MG63 (cell line): Measurements from ENCODE around the gene DUOXA1. TPM values are rescaled to one million over a fixed set of nuclear protein-coding genes. Genes with fewer than 3 reads are reported as not detected.
"Not testable (repeated sequence)": the region's sequence is repeated elsewhere in the genome, so short reads cannot be mapped to it uniquely, and the experiment has no call there.

Experiments
- DNase-seq: peaks from one replicate; pipeline ENCODE4 v3.0.0-alpha.2; 2020
- H3K27me3 ChIP-seq: fragments of 250-450 bp; sonication (Bioruptor Pico); 2 replicates; pipeline ENCODE4 v1.5.1; 2020; ENCODE audit warnings: mild to moderate bottlenecking, moderate library complexity
- H3K36me3 ChIP-seq: fragments of 250-450 bp; sonication (Bioruptor Pico); 2 replicates; pipeline ENCODE4 v1.5.1; 2020; ENCODE audit warnings: mild to moderate bottlenecking, moderate library complexity
- H3K4me3 ChIP-seq: fragments of 250-450 bp; sonication (Bioruptor Pico); 2 replicates; pipeline ENCODE4 v1.5.1; 2020; ENCODE audit warnings: mild to moderate bottlenecking, moderate library complexity
- H3K9me3 ChIP-seq: fragments of 250-450 bp; sonication (Bioruptor Pico); 2 replicates; pipeline ENCODE4 v1.5.1; 2020; ENCODE audit warnings: mild to moderate bottlenecking, moderate library complexity
- total RNA-seq: library from RNA; depleted of rRNA; stranded (reverse); fragments of >200 nt; shearing (Covaris generic); gene quantifications from 2 replicates; pipeline ENCODE4 v1.2.3, GENCODE V29; 2014; ENCODE audit warnings: low replicate concordance

Gene DUOXA1
- total RNA-seq, 1 experiment from 2014 or later: not detected

- no peak for DNase-seq
- Histone ChIP-seq H3K9me3 (no peaks in the 10 kb centered on the region), H3K4me3 (no peak overlapping the region), H3K36me3 (no peaks in the 10 kb centered on the region), H3K27me3 (peaks cover 34% of the 10 kb centered on the region)
Observed at GRCh38 chr15:45111390-45112142, 18.1 kb downstream of the DUOXA1 start.

DNA sequence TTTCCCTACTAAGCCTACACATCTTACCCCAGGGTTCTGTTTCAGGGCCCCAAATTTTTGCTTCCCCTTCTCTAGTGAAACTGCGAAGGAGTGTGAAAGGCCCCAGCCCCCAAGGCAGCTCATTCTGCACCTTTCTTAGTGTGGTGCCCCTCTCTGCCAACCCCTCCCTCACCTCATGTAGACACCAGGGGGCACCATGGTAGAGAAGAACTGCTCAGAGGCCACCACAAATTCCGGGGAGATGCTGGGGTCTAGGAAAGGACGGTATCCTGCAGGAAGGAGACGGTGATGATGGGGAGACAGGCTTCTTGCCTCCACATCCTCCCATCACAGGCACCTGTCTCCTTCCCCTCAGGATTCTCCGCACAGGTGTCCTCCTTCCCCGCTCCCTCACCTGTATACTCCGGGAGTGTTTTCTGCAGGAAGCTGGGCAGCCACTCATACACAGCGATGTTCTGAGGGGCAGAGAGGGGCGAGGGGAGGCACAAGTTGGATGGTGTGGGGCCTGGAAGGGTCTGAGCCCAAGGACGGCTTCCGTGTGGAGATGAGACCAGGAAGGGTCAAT lies 19.3 kb downstream of the DUOXA1 start:
- no peaks in the 10 kb centered on the region for H3K9me3 ChIP-seq
- H3K36me3 ChIP-seq: no peaks in the 10 kb centered on the region
- H3K27me3 ChIP-seq: peaks cover 34% of the 10 kb centered on the region
- no peak for DNase-seq
- no peak overlapping the region for H3K4me3 ChIP-seq

DNA sequence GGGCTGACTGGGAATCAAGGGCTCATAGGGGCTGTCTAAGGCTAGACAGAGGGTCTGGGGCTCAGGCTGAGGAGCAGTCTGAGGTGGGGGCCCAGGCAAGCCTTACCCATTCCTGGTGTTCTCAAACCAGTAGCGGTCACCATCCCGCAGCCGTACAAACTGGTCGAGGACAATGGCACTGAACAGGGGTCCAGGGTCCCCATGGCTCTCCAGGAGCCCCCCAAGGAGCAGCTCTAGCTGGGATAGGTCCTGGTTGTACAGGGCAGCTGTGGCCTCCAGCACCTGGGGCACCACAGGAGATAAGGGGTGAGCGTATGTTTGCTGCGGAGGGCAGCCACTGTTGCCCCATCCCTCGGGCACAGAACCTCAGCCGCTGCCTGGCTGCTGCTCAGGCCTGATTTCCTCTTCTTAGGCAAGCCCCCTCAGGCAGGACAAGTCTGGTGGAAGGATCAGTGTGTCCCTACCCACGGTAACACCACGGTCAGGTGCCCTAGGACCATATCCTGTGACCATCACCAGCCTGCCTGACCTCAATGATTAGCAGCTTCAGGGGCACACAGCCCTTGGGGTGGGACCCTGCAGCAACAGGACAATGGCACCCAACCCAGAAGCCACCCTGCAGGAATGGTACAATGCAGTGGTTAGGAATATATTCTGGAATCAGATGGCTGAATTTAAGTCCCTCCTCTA lies 21.6 kb downstream of the DUOXA1 start:
- no peak for DNase-seq
- peaks cover 14% of the 10 kb centered on the region for H3K27me3 ChIP-seq
- no peaks in the 10 kb centered on the region for H3K36me3 ChIP-seq

DNA sequence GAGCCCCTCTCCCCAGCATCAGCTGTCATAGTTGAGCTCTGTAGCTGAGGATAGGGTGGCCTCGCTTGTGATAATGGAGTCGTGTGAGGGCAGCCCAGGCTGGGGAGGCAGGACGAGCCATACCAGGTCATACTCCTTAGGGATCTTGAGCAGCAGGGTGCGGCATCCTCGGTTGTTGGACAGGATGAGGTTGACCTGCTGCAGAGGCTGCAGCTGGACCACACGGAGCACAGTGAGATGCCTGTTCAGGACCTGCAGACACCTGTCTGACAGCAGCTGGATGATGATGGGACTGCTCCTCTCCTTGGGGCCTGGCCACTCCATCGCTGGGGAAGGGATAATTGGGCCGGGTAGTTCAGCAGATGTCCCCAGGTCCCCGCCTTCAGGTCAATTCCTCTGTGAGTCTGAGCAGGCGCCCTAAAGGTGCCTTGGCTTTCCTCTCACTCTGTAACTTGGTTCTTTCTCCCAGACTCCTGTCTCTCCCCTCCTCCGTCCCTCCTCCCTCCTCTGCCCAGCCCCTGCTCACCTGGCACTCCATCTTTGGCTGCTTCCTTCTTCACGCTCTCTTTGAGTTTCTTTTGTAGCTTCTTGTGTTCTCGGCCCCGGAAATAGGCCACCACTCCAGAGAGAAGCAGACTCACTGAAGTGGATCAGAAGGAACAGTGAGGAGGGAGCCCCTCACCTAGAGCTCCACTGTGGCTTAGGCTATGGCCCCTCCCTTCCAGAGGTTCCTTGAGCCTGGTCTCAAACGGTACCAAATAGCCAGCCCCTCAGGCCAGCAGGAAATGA lies 23.5 kb downstream of the DUOXA1 start:
- Histone ChIP-seq H3K4me3 (no peak overlapping the region), H3K36me3 (no peaks in the 10 kb centered on the region), H3K9me3 (no peaks in the 10 kb centered on the region), H3K27me3 (no peaks in the 10 kb centered on the region)
- no peak for DNase-seq

More for the DNA sequence above, 21.6 kb downstream of the DUOXA1 start:
- no peak overlapping the region for H3K4me3 ChIP-seq
- no peaks in the 10 kb centered on the region for H3K9me3 ChIP-seq

DNA sequence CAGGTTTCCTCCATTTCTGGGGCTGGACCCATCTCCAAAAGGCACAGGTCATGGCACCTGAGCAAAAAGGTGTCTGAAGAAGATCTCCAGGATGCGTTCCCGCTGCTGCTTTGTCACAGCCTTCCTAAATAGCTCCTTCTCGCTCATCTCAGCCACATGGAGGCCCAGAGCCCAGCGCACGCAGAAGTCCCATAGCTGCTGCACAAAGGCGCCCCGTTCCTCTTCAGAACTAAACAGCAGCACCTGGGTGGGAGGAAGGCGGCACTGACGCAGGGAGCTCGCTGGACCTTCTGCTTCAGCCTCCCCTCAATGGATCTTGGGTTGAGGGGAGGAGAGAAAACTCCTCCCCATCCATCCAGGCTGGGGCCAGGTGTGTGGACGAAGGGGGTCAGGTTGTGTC lies 24.1 kb downstream of the DUOXA1 start:
- no peak for DNase-seq
- no peaks in the 10 kb centered on the region for H3K9me3 ChIP-seq
- no peaks in the 10 kb centered on the region for H3K27me3 ChIP-seq
- H3K36me3 ChIP-seq: no peaks in the 10 kb centered on the region
- no peak overlapping the region for H3K4me3 ChIP-seq

- H3K9me3 ChIP-seq, H3K4me3 ChIP-seq, DNase-seq, H3K27me3 ChIP-seq, H3K36me3 ChIP-seq: not testable (repeated sequence)
Observed at GRCh38 chr15:45104170-45104569, 25.5 kb downstream of the DUOXA1 start.

DNA sequence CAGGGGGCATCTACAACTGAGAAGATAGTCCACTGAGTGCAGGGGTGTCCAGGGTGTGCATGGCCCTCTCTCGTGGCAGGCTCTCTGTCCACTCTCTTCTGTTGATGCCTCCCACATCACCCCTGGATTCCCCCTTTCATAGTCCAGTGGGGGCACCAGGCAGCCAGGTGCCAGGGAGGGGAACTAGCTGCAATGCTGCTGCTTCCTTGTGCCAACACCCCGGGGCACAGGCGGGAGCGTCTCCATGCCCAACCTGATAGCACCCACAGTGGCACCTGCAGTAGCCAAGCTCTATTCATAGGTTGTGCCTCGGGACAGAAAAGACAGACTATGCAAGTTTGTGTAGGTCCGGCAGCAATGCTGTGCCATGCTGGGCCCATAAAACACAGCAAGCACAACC lies 27.5 kb downstream of the DUOXA1 start:
- Histone ChIP-seq H3K9me3 (no peaks in the 10 kb centered on the region), H3K27me3 (no peaks in the 10 kb centered on the region), H3K36me3 (no peaks in the 10 kb centered on the region), H3K4me3 (no peak overlapping the region)
- DNase-seq: no peak

- no peak for DNase-seq
Observed at GRCh38 chr15:45101749-45102148, 27.9 kb downstream of the DUOXA1 start.

DNA sequence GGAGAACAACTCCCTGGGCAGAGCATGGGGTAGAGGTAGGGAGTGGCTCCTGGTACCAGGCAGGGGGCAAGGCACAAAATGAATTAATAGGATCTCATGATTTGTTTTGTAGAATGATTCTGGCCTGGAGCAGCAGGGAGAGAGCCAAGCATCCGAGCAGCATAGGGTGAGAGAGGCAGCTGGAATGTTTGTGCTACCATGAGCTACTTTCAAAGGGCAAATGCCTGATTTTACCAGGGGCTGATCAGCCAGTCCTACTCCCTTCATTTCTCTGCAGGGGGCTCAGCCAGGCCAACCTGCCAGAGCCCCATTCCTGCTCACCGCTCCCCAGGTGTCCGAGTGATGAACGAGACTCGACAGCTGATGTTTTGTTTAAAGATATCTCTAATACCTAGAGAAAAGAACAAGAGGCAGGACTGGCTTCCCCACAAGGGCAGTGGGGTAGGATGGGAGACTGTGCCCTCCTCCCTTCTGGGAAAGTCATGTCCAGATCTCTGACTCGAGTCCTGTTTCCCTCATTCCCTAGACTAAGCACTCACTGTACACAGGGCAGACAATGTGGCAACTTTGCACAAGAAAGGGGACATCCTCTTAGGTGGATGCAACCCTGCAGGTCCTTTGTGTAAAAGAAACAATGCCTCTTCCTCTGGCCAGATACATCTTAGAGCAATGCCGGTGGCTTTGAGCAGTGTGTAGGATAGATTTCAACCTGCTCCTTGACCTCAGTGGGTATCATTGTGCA lies 28.6 kb downstream of the DUOXA1 start:
- Histone ChIP-seq H3K9me3 (no peaks in the 10 kb centered on the region), H3K36me3 (no peaks in the 10 kb centered on the region), H3K4me3 (no peak overlapping the region), H3K27me3 (no peaks in the 10 kb centered on the region)
- no peak for DNase-seq

More at GRCh38 chr15:45101749-45102148, 27.9 kb downstream of the DUOXA1 start:
- Histone ChIP-seq H3K9me3 (no peaks in the 10 kb centered on the region), H3K36me3 (no peaks in the 10 kb centered on the region), H3K27me3 (no peaks in the 10 kb centered on the region), H3K4me3 (no peak overlapping the region)

- Histone ChIP-seq H3K36me3 (no peaks in the 10 kb centered on the region), H3K9me3 (no peaks in the 10 kb centered on the region), H3K27me3 (no peaks in the 10 kb centered on the region), H3K4me3 (no peak overlapping the region)
- no peak for DNase-seq
Observed at GRCh38 chr15:45099549-45100165, 30.0 kb downstream of the DUOXA1 start.

- Histone ChIP-seq H3K9me3 (no peaks in the 10 kb centered on the region), H3K27me3 (no peaks in the 10 kb centered on the region), H3K36me3 (no peaks in the 10 kb centered on the region), H3K4me3 (no peak overlapping the region)
- DNase-seq: no peak
Observed at GRCh38 chr15:45097466-45097865, 32.2 kb downstream of the DUOXA1 start.

GRCh38 chr15:45095661-45096060 lies 34.0 kb downstream of the DUOXA1 start:
- DNase-seq: no peak

DNA sequence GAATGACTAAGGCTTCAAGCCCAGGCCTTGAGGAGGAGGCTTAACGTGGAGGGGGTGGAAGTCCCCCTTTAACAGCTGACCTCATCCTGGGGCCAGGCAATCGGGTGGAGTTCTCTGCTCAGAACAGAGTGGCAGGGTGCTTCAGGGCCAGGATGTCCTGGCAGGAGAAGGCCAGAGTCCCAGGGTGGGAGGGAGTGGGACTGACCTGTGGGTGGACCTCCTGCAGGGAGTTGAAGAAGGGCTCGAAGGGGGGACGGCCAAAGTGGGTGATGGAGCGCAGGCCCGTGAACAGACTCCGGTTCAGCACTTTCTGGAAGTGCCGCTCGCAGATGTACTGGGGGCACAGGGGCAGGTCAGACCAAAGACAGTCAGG lies 35.3 kb downstream of the DUOXA1 start:
- H3K36me3 ChIP-seq: no peaks in the 10 kb centered on the region
- no peak for DNase-seq
- no peaks in the 10 kb centered on the region for H3K9me3 ChIP-seq
- H3K27me3 ChIP-seq: no peaks in the 10 kb centered on the region
- no peak overlapping the region for H3K4me3 ChIP-seq

More at GRCh38 chr15:45095661-45096060, 34.0 kb downstream of the DUOXA1 start:
- no peak overlapping the region for H3K4me3 ChIP-seq
- no peaks in the 10 kb centered on the region for H3K36me3 ChIP-seq
- H3K9me3 ChIP-seq: no peaks in the 10 kb centered on the region
- no peaks in the 10 kb centered on the region for H3K27me3 ChIP-seq

DNA sequence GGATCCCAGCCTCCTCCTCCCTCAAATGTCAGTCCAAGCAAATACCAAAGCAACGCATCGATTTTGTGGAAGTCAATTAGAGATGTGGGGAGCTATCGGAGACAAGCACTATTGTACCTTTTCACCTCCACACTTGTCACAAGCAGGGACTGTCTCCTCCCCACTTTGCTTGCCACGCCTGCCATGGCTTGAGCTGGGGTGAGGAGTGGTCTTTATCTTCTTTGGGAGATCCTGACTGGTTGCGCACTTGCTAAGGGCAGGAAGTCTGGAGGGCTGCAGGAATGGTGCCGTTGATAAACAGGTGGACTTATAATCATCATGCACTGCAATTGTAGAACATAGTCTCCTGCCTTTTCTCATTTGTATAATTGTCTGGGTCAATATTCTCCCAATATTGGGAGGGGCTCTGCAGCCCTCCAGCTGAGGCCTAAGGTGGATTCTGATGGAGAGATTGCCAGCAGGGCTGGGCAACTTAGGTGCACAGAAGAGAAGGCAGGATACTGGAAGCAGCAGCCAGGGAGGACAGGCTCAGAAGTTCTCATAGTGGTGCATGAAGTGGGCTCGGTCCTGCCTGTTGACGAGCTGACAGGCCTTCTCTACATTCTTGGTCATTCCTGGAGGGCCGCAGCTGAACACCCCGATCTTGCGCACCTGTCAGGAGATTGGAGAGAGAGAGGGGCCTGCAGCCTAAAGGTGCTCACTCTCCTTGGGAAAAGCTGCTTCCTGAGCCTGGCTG lies 35.9 kb downstream of the DUOXA1 start:
- no peaks in the 10 kb centered on the region for H3K9me3 ChIP-seq
- no peaks in the 10 kb centered on the region for H3K27me3 ChIP-seq
- H3K4me3 ChIP-seq: no peak overlapping the region
- no peak for DNase-seq
- H3K36me3 ChIP-seq: no peaks in the 10 kb centered on the region

GRCh38 chr15:45093013-45093412 lies 36.7 kb downstream of the DUOXA1 start:
- no peaks in the 10 kb centered on the region for H3K9me3 ChIP-seq
- no peak for DNase-seq
- no peaks in the 10 kb centered on the region for H3K27me3 ChIP-seq
- no peak overlapping the region for H3K4me3 ChIP-seq
- H3K36me3 ChIP-seq: no peaks in the 10 kb centered on the region
